ENCODE data around the gene ELL2.

Gene ELL2

GRCh38 chr5:95880081-95880926, 81.3 kb downstream of the ELL2 start:
- DNase-seq (ENCODE audit: low read depth in 2 of 2), result no peak

DNA sequence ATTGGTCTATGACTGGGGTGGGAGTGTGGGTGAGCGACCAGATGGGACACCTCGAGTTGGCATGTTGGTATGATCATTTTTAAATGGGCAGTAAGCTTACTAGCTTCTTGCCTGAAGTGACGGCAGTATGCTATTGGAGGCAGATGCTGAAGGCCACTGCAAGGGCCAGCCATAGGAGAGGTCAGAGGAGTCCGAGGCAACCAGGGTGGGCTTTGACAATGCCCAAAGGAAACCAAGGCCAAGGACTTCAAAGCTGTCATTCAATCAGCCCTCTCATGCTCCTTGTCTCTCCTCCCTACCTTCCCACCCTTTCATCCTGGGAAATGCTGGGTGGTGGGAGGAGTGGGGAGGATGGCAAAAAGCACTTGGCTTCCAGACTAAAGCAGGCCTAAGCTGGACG, 82.0 kb downstream of the ELL2 start:
- DNase-seq (ENCODE audit: low read depth in 2 of 2), result no peak

DNA sequence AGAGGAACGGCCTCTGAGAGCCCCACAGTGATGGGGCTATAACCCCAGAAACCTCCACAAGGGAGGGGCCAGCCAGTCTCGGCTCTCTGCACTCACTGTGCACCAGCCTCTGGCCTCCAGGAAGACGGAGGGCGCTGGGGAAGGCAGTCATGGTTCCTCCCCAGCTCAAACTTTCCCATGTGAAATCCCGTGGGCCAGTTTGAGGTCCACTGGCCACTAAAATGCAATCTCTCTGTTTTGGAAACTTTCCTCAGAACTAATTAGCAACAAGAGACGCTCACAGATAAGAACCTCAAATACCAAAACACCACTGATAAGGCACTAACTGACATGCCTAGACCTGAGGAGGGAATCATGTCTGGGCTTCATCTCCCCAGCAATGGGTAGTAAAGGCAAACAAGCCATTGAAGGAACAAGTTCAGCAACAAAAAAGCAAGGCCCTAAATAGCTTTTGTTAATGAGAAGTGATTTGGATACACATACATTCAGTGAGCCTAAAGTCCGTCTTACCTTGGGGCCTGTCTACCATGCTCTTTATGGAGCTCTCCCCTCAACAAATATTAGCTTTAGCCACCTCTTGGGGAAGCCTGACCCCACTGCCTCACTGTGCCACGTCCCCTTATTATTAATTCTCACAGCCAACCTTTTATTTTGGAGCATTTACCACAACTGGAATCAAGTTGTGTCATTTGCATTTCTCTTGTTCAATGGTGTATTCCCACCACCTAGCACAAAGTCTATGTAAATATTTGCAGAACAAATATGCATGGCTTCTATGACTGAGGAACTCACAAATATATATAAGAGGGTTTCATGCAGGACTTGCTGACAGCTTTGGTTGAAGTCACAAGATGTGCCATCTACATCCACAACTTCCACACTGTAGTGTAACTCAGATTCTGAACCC, 83.0 kb downstream of the ELL2 start:
- DNase-seq (ENCODE audit: low read depth in 2 of 2), result no peak

DNA sequence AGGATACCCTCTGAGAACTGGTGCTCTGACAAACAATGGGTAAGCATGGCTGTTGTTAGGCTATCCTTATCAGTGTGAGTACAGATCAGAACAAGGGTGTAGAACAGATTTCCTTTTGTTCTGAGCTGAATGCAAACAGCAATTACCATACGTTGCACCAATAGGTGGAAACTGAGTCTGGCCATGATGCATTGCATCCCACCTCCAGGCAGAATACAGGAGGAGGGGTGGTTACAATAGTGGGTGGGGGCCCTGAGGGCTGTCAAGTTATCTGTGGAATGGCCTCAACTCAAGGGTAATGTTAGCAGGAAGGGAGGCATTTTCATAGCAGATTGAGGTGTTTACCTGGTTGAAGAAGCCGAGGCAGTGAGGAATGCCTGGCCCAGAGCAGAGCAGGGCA, 84.9 kb downstream of the ELL2 start:
- DNase-seq (ENCODE audit: low read depth in 2 of 2), result no peak

DNA sequence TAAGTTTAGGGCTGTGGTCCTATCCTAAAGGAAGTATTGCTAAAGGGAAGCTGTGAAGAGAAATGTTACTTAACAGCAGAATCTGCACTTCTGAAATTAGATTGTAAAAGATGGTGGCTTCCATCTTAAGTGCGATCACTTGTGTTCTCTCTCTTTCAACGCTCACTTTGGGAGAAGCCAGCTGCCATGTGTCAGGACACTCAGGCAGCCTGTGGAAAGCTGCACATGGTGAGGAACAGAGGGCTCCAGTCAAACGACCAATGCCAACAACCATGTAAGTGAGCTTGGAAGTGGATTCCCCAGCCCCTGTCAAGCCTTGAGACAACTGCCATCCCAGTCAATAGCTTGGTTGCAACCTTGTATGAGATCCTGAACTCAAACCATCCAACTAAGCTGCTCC, 87.4 kb downstream of the ELL2 start:
- no peak for DNase-seq (ENCODE audit: low read depth in 2 of 2)

DNA sequence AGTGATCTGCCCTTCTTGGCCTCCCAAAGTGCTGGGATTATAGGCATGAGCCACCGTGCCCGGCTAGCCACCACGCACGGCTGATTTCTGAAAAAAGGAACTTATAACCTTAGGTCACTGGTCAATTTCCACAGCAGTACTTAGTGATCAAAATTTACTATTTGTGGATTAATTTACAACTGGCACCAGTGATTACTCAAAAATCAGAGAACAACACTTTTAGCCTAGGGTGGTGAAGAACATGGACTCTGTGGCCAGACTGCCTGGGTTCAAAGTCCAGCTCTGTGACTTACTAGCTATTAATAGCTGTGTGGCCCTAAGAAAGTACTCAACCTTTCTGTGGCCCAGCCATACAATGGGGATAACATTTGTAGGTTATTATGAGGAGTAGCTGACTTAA, 88.3 kb downstream of the ELL2 start:
- no peak for DNase-seq (ENCODE audit: low read depth in 2 of 2)

- no peak for DNase-seq (ENCODE audit: low read depth in 2 of 2)
Observed at GRCh38 chr5:95872346-95873268, 89.0 kb downstream of the ELL2 start.

GRCh38 chr5:95871146-95871806, 90.4 kb downstream of the ELL2 start:
- no peak for DNase-seq (ENCODE audit: low read depth in 2 of 2)

DNA sequence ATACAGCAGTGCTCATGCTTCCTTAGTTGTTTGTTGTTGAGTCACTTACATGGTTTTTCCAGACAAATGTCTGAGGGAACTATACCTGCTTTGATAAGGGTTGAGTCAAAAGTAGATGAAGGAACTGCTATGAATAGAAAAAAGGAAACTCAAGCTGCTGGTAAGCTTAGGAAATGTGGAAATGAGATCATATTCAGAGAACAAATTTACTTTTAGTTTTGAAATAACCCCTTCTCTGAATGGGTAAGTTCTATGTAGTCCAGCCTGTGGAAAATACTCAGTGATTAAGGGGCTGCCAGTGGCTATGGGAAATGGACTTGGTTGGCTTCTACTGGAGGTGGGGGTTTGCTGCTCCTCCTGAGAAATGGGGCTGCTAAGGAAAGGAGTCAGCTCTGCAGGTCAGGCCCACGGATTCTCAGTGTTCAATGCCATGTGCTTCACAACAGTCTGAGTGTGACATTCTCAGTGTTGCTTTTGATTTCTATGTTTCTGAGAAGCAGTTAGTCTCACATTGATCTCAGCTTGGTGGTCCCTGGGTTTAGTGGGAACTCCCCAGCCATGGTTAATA, 91.5 kb downstream of the ELL2 start:
- DNase-seq (ENCODE audit: low read depth in 2 of 2), result peak in 1 of 2 donors; percentile 15

- DNase-seq (ENCODE audit: low read depth in 2 of 2), result peak in 1 of 2 donors; percentile 31
Observed at GRCh38 chr5:95869173-95869855, 92.3 kb downstream of the ELL2 start.

DNA sequence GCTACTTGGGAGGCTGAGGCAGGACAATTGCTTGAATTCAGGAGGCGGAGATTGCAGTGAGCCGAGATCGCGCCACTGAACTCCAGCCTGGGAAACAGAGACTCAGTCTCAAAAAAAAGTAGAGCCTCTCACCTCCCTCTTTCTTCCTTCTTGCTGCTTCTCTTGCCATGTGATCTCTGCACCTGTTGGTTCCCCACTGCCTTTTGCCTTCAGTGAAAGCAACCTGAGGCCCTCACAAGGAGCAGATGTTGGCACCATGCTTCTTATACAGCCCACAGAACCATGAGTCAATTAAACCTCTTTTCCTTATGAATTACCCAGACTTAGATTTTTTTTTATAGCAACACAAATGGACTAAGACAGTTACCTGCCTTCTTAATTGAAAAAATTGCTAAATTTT, 93.5 kb downstream of the ELL2 start:
- DNase-seq (ENCODE audit: low read depth in 2 of 2), result no peak

DNA sequence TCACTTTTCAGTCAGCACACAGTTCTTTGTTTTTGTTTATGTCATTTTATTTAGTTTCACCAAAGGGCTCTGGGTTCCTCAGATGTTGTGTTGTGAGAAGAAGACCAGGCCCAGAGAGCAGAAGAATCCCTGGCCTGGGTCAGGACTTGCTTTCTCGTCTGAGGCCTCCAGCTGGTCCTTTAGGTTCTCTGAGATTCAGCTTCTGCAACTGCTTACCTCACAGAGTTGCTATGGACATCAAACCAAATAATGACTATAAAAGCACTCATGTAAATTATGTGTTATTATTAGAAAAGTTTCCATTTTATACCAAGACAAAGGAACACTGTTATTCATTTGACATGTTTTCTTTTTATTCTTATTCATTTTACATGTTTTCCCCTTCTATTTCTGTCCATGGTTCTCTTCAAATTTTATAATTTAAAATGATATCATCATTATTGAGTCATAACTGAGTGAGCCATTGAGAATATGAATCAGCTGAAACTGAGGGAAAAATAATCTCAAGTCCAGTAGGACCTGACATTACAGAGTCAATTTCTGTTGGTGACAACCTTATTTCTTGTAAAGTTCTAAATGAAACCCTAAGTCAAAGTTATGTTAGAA, 95.1 kb downstream of the ELL2 start:
- DNase-seq (ENCODE audit: low read depth in 2 of 2), result no peak

DNA sequence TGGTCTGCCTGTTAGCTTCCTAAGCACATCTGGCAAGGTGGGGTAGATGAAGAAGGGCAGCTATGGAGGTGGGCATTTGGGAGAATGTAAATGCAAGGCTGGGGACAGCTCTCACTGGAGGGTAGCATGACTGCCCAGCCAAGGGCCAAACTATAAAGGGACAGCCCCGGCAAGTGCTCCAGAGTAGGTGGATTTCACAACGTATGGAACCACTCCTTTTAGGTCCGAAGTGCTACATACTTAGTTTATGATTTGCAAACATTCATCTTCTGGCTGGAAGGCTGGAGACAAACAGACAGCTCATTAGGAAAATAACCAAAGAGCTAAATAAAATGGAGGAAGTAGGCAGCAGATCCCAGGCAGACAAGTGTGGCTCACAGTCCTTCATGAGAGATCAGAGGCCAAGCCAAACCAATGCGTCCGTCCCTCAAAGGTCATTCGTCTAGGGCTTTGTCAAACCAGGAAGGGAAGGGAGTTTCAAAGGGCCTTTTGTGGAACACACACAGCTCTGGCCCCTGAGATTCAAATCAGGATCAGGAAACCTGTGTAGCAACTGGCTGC, 96.6 kb downstream of the ELL2 start:
- no peak for DNase-seq (ENCODE audit: low read depth in 2 of 2)

- DNase-seq (ENCODE audit: low read depth in 2 of 2), result no peak
Observed at GRCh38 chr5:95864456-95864855, 97.2 kb downstream of the ELL2 start.

DNA sequence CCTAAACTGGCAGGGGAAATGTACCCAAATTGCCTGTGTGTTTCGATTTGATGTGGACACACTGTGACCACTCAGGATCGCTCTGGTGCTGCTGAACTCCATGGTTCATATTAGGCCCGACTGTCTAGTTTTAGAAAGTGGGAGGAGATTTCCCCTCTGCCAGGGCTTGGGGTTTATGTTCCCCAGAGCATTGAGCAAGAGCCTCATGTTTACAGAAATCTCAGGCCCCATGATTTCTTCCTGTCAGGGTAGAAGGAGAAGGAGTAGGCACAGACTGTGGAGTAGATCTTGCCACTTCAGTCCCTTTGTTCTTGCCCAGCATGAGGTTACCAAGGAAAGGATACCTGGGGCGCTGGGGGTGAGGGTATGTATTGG, 98.3 kb downstream of the ELL2 start:
- no peak for DNase-seq (ENCODE audit: low read depth in 2 of 2)

GRCh38 chr5:95862671-95863382, 98.8 kb downstream of the ELL2 start:
- no peak for DNase-seq (ENCODE audit: low read depth in 2 of 2)

DNA sequence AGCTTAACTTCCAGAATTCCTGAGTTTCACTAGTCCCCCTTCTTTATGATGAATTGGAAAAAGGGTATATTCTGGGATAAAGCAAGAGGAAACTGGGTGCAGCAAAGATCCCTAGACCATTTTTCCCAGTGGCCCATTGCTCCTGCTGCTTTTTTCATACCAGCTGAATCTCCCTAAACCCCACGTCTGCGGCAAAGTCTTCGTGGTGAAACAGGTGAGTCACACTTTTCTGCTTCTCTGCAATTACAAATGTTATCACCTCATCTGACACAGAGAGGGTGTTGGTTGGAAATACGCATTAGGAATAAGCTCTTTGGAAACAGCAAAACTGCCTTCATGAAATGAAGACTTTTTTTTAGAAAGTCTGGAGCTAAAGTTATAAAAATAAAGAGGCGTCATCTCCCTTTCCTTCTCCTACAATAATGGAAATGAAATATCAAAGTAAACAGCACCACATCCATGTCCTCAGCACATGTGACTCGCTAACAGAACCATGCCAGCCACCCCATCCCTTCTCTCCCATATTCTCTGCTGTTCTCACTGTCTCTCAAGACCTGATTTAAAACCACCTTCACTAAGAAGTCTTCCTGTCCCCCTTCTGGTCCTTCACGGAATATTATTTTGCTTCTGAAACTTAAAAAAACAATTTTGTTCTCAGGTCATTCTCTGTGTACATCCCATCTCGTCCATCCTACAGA, 99.6 kb downstream of the ELL2 start:
- DNase-seq (ENCODE audit: low read depth in 2 of 2), result no peak

GRCh38 chr5:95861221-95861863, 100.3 kb downstream of the ELL2 start:
- DNase-seq (ENCODE audit: low read depth in 2 of 2), result no peak
